CD4-positive, alpha-beta memory T cell (primary cell): ENCODE measurements around the gene INO80C. TPM values are rescaled to one million over a fixed set of nuclear protein-coding genes. Genes with fewer than 3 reads are reported as not detected.

Experiments
- CTCF ChIA-PET: fragments of 350-600 bp; sonication (Branson Sonifier 250); formaldehyde crosslinking; loops from one replicate; lab custom pipeline; 2021; ENCODE audit warnings: inconsistent platforms; ENCODE audit not compliant: partially characterized antibody; lab: Charles Lee
- POLR2A ChIA-PET: fragments of 350-600 bp; sonication (Branson Sonifier 250); formaldehyde crosslinking; loops from one replicate; lab custom pipeline; 2021; ENCODE audit not compliant: partially characterized antibody; lab: Charles Lee
- DNase-seq, 5 donors: peaks; one replicate each; pipeline versions ENCODE4 v3.0.0 to v3.0.0-alpha.2; 2020 to 2022; ENCODE audit warnings: mixed read lengths in 1 of 5
- H3K27ac ChIP-seq: one replicate; pipeline ENCODE4 v1.7.0; 2013; ENCODE audit warnings: low read depth, low read length
- H3K27me3 ChIP-seq: 2 replicates; pipeline ENCODE4 v1.7.0; 2013; ENCODE audit warnings: mild to moderate bottlenecking, low read length, moderate library complexity; ENCODE audit not compliant: insufficient read depth
- H3K36me3 ChIP-seq: 2 replicates; pipeline ENCODE4 v1.7.0; 2013; ENCODE audit warnings: mild to moderate bottlenecking, low read length, moderate library complexity; ENCODE audit not compliant: insufficient read depth
- H3K4me1 ChIP-seq: 2 replicates; pipeline ENCODE4 v1.7.0; 2013; ENCODE audit warnings: mild to moderate bottlenecking, low read length, moderate library complexity; ENCODE audit not compliant: insufficient read depth
- H3K4me3 ChIP-seq, 2 donors: one replicate each; pipeline ENCODE4 v1.7.0; 2013; ENCODE audit warnings: low read length in 2 of 2, mild to moderate bottlenecking in 1 of 2
- H3K9me3 ChIP-seq, 2 donors: one replicate each; pipeline ENCODE4 v1.7.0; 2013; ENCODE audit warnings: low read length in 2 of 2, control low read depth in 1 of 2; ENCODE audit not compliant: control insufficient read depth in 1 of 2
- H3K27ac Mint-ChIP-seq, 7 donors: one replicate each; pipeline ENCODE4 v1.8.0; 2020 to 2021; ENCODE audit warnings: mixed read lengths in 7 of 7, mild to moderate bottlenecking in 6 of 7, inconsistent platforms in 3 of 7, moderate library complexity in 3 of 7
- H3K27me3 Mint-ChIP-seq, 2 donors: one replicate each; pipeline ENCODE4 v1.8.0; 2020 to 2021; ENCODE audit warnings: mixed read lengths in 2 of 2
- H3K36me3 Mint-ChIP-seq, 2 donors: one replicate each; pipeline ENCODE4 v1.8.0; 2020 to 2021; ENCODE audit warnings: mixed read lengths in 2 of 2, inconsistent platforms in 1 of 2, mild to moderate bottlenecking in 1 of 2
- H3K4me1 Mint-ChIP-seq, 4 donors: one replicate each; pipeline ENCODE4 v1.8.0; 2020 to 2021; ENCODE audit warnings: mixed read lengths in 4 of 4, mild to moderate bottlenecking in 1 of 4
- H3K4me3 Mint-ChIP-seq, 8 donors: one replicate each; pipeline ENCODE4 v1.8.0; 2020 to 2021; ENCODE audit warnings: mixed read lengths in 8 of 8, mild to moderate bottlenecking in 7 of 8, moderate library complexity in 6 of 8, inconsistent platforms in 3 of 8
- H3K9me3 Mint-ChIP-seq, 8 donors: one replicate each; pipeline ENCODE4 v1.8.0; 2020 to 2021; ENCODE audit warnings: mixed read lengths in 8 of 8, mild to moderate bottlenecking in 5 of 8, inconsistent platforms in 3 of 8, moderate library complexity in 1 of 8
- intact Hi-C: fragments of 100-400 bp; cut with micrococcal nuclease; formaldehyde crosslinking; loops from one replicate; pipeline ENCODE4 v1.15.1; 2023
- polyA plus RNA-seq, 2 donors: library from polyadenylated mRNA; unstranded; fragments of 300-500 nt; fragmentation: Illumina TruSeq; gene quantifications; one replicate each; pipeline ENCODE4 v1.2.3, GENCODE V29; 2021
- total RNA-seq, 2 experiments: library from RNA; stranded (reverse); gene quantifications; one replicate each; pipeline ENCODE4 v1.2.3, GENCODE V29; 2021

The INO80C gene
- total and polyA plus RNA-seq, 4 experiments from 2014 or later, result 18.9 to 30.3 (median 28.1) TPM

DNA sequence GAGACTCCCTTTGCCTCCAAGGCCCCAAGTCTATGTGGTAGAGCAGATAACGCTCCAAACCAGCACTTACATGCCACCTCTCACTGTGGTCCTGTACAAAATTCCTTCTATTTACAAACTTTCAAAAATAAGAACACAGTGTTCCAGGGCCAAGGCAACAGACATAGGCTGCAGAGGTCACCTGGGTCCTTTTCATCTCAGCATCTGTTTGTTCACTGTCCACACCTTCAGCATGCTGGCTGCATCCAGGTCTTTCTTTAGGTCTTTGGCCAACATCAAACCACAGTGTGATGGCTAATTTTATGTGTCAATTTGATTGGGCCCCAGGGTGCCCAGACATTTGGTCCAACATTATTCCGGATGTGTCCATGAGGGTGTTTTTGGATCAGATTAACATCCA is 20.0 kb upstream of the INO80C start:
- POLR2A ChIA-PET, result no interaction called here

DNA sequence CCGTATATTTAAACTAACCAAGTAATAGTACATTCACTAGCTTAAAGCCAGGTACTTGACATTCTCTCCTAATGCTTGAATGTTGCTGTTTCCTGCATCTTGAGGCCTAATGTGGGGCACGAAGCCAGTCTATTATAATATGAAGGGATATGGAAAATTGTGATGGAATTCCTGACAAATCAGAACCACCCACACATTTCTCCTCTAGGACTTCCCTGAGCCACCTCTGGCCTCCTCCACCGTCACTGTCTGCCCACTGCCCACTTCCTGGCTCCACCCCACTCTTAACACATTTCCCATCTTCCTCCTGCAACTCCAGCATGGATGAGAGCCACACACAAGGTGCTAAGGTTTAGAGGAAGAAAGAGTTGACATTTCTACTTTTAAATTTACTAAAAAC is 19.0 kb upstream of the INO80C start:
- H3K9me3 Mint-ChIP-seq, result no peaks in the 10 kb centered on the region
- DNase-seq, result no peak
- Histone ChIP-seq H3K27ac (no peak overlapping the region), H3K4me1 (no peaks in the 10 kb centered on the region), H3K4me3 (no peak overlapping the region), H3K27me3 (no peaks in the 10 kb centered on the region), H3K9me3 (no peaks in the 10 kb centered on the region), H3K36me3 (no peaks in the 10 kb centered on the region)
- intact Hi-C loops, result no loop called here
- ChIA-PET CTCF (no interaction called here), POLR2A (no interaction called here)
- H3K27me3 Mint-ChIP-seq, result peaks cover 2 to 4% of the 10 kb centered on the region in 2 donors
- no peak overlapping the region for H3K4me3 Mint-ChIP-seq
- H3K4me1 Mint-ChIP-seq, result peaks cover 0 to 2% (median 0%) of the 10 kb centered on the region in 4 donors
- H3K27ac Mint-ChIP-seq, result no peak overlapping the region
- no peaks in the 10 kb centered on the region for H3K36me3 Mint-ChIP-seq

More for the DNA sequence above, 20.0 kb upstream of the INO80C start:
- Mint-ChIP-seq H3K27me3 (peaks cover 5 to 6% of the 10 kb centered on the region in 2 donors), H3K4me1 (peaks cover 0 to 2% (median 0%) of the 10 kb centered on the region in 4 donors), H3K27ac (no peak overlapping the region), H3K36me3 (no peaks in the 10 kb centered on the region), H3K4me3 (no peak overlapping the region), H3K9me3 (no peaks in the 10 kb centered on the region)
- CTCF ChIA-PET, result no interaction called here
- Histone ChIP-seq H3K4me3 (no peak overlapping the region), H3K4me1 (no peaks in the 10 kb centered on the region), H3K27me3 (no peaks in the 10 kb centered on the region), H3K27ac (no peak overlapping the region), H3K9me3 (no peaks in the 10 kb centered on the region), H3K36me3 (no peaks in the 10 kb centered on the region)
- no peak for DNase-seq
- intact Hi-C loops, result no loop called here

DNA sequence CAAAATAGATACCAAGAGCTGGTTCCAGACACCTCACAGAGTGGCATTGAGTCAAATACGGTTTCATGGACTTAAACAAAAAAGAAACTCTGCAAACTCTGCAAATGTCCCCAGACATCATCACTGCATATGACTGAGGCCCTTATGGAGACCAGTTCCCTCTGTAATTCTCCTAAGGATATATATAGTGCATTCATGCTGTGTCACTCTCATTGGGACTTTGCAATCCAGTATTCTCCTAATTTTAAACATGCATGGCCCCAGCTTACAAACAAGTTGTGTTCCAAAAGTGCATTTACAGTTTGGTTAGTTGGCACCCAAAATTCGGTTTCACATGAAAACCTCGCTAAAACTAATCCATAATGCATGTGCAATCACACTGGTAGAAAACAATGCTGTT is 18.6 kb upstream of the INO80C start:
- H3K27ac Mint-ChIP-seq, result no peak overlapping the region
- Histone ChIP-seq H3K36me3 (no peaks in the 10 kb centered on the region), H3K27ac (no peak overlapping the region), H3K4me3 (no peak overlapping the region), H3K27me3 (no peaks in the 10 kb centered on the region), H3K4me1 (no peaks in the 10 kb centered on the region), H3K9me3 (no peaks in the 10 kb centered on the region)
- peaks cover 0 to 2% (median 0%) of the 10 kb centered on the region in 4 donors for H3K4me1 Mint-ChIP-seq
- CTCF ChIA-PET, result no interaction called here
- peaks cover 2 to 4% of the 10 kb centered on the region in 2 donors for H3K27me3 Mint-ChIP-seq
- POLR2A ChIA-PET, result no interaction called here
- no peak for DNase-seq
- H3K36me3 Mint-ChIP-seq, result no peaks in the 10 kb centered on the region
- H3K4me3 Mint-ChIP-seq, result no peak overlapping the region
- H3K9me3 Mint-ChIP-seq, result no peaks in the 10 kb centered on the region
- intact Hi-C loops, result no loop called here

DNA sequence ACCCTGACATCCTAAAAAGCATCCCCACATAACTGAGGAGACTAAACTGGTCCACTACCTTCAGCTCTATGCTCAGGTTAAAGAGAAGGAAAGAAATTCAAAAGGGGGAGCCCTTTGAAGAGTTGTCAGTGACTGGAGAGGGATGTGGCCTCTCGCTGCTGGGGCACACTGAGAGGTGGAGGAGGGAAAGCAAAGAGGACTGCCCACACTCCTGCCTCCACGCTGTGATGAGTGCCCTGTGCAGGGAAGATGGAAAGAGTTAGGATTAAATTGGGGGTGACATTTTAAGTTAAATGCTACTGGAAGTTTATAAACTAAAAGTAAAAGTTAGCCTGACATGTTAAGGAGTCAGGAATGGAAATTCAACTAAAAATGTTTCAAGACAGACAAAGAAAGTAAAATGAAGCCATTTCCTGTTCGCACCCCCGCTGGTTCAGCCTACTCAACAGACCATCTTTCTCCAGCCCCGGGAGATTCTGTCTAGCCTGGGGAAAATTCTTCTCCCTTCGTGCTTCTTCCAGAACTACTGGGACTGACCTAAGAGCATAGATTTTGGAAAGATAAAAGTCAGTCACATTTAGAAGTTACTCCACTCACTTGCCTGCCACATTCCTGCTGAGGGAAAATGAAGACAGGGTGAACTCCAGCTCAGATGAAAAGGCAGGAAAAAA is 17.8 kb upstream of the INO80C start:
- H3K4me1 ChIP-seq, result no peaks in the 10 kb centered on the region
- no peak overlapping the region for H3K4me3 ChIP-seq
- H3K9me3 ChIP-seq, result no peaks in the 10 kb centered on the region
- no peak overlapping the region for H3K4me3 Mint-ChIP-seq
- no peak for DNase-seq
- H3K27ac ChIP-seq, result no peak overlapping the region
- no peaks in the 10 kb centered on the region for H3K36me3 ChIP-seq
- H3K27ac Mint-ChIP-seq, result no peak overlapping the region
- POLR2A ChIA-PET, result no interaction called here
- no peaks in the 10 kb centered on the region for H3K9me3 Mint-ChIP-seq
- CTCF ChIA-PET, result no interaction called here
- no peaks in the 10 kb centered on the region for H3K36me3 Mint-ChIP-seq
- H3K4me1 Mint-ChIP-seq, result peaks cover 0 to 2% (median 0%) of the 10 kb centered on the region in 4 donors
- peaks cover 2% of the 10 kb centered on the region in 2 donors for H3K27me3 Mint-ChIP-seq
- no peaks in the 10 kb centered on the region for H3K27me3 ChIP-seq
- intact Hi-C loops, result no loop called here

DNA sequence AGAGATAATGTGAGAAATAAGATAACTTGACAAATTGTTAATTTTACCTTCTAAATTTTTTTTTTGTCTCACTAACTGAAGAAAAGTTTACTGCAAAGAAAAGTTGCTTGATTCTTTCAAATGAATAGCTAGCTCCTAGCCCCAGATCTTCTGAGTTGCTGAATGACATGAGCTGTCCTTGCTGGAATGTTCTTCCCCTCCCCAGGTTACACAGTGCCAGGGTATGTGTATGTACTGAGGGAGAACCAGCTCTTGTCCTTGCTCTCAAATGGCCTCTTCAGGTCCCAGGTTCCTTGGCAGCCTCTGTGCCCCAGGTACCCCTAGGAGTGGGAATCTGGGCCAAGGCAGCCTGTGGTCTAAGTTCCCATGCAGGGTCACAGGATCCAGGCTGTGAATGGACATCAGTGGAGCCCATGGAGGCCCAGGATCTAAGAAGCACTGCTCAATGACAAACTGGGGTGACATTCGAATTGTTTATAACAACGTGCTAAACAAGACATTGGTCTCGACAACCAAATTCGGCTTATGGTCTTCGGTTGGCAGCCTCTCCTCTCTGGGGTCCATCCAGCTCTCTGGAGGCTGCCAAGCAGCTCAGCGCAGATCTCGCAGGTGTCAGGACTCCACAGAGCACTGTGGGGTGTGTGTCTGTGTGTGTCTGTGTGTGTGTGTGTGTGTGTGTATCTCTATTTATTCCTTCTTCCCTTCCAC is 17.1 kb upstream of the INO80C start:
- H3K9me3 ChIP-seq, result no peaks in the 10 kb centered on the region
- H3K36me3 ChIP-seq, result no peaks in the 10 kb centered on the region
- POLR2A ChIA-PET, result no interaction called here
- no peaks in the 10 kb centered on the region for H3K4me1 ChIP-seq
- H3K4me1 Mint-ChIP-seq, result peaks cover 0 to 2% (median 0%) of the 10 kb centered on the region in 4 donors
- DNase-seq, result no peak
- H3K27me3 Mint-ChIP-seq, result peaks cover 0 to 2% of the 10 kb centered on the region in 2 donors
- no peak overlapping the region for H3K4me3 ChIP-seq
- intact Hi-C loops, result no loop called here
- no peaks in the 10 kb centered on the region for H3K9me3 Mint-ChIP-seq
- H3K27ac ChIP-seq, result no peak overlapping the region
- no peaks in the 10 kb centered on the region for H3K27me3 ChIP-seq
- no peaks in the 10 kb centered on the region for H3K36me3 Mint-ChIP-seq
- no peak overlapping the region for H3K27ac Mint-ChIP-seq
- CTCF ChIA-PET, result no interaction called here
- H3K4me3 Mint-ChIP-seq, result no peak overlapping the region

DNA sequence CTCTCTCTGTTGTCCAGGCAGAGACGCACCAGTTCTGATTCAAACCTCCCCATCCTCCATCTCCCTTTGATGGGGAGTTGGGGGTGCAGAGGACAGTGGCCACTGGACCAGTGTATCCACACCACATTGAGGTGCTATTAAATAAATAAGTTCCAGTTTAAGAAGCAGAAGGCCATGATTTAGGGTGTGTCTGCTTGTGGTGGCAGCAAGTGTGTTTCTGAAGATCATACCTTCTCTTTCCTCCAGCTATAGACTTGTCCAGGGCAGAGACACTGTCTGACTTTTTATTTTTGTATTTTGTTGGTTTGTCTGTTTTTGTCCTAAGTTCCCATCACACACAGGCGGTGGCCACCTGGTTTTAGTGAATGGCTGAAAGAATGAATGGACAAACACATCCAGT is 16.5 kb upstream of the INO80C start:
- Mint-ChIP-seq H3K27ac (no peak overlapping the region), H3K9me3 (no peaks in the 10 kb centered on the region), H3K36me3 (no peaks in the 10 kb centered on the region), H3K4me3 (no peak overlapping the region), H3K27me3 (peaks cover 0 to 2% of the 10 kb centered on the region in 2 donors), H3K4me1 (peaks cover 0 to 2% (median 0%) of the 10 kb centered on the region in 4 donors)
- H3K9me3 ChIP-seq, result no peaks in the 10 kb centered on the region
- no peaks in the 10 kb centered on the region for H3K27me3 ChIP-seq
- no peak overlapping the region for H3K4me3 ChIP-seq
- intact Hi-C loops, result no loop called here
- no peak for DNase-seq
- H3K27ac ChIP-seq, result no peak overlapping the region
- no peaks in the 10 kb centered on the region for H3K36me3 ChIP-seq
- ChIA-PET CTCF (no interaction called here), POLR2A (no interaction called here)
- no peaks in the 10 kb centered on the region for H3K4me1 ChIP-seq

DNA sequence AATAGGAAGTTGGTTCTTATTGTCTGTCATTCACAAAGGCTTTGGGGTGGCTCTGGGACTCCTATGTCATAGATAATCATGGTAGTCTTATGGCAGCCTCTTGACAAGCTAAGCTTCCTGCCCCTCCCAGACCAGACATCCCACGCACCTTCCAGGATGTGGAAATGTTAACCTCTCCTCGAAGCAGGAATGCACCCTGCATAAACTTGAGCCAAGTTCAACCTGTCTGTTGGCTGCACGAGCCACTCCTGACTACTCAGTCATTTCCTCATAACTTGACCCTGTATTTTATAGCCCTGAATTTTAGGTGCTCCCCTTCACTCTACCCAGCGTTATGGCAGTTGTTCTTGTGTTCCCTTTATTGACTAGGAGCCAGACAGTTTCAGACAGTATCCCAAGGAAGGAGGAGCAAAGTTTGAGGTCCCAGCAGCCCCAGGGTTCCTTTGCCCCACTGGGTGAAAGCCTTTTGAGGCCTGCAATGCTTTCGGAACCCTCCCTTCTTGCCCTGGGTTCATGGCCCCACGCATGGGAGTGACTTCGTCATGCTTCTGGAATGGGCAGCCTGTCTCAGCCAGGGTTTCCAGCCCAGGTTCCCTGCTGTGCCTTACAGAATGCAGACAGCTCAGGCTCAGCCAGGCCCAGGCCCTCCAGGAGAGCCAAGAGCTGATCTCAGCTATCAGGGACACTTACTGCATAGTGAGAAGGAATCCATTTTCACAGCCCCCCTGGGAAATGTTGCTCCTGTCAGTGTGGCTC is 15.6 kb upstream of the INO80C start:
- Mint-ChIP-seq H3K27me3 (peaks cover 0 to 2% of the 10 kb centered on the region in 2 donors), H3K9me3 (no peaks in the 10 kb centered on the region), H3K4me1 (peaks cover 0 to 2% (median 0%) of the 10 kb centered on the region in 4 donors), H3K27ac (no peak overlapping the region), H3K4me3 (no peak overlapping the region), H3K36me3 (no peaks in the 10 kb centered on the region)
- Histone ChIP-seq H3K9me3 (no peaks in the 10 kb centered on the region), H3K27ac (no peak overlapping the region), H3K36me3 (no peaks in the 10 kb centered on the region), H3K4me1 (no peaks in the 10 kb centered on the region), H3K27me3 (no peaks in the 10 kb centered on the region), H3K4me3 (no peak overlapping the region)
- ChIA-PET POLR2A (no interaction called here), CTCF (no interaction called here)
- no peak for DNase-seq
- intact Hi-C loops, result no loop called here
